A549 (cell line): Measurements from ENCODE around the gene WNT1. TPM values are rescaled to one million over a fixed set of nuclear protein-coding genes. Genes with fewer than 3 reads are reported as not detected.

Experiments
- ATAC-seq, 2 experiments: fragments of 200-7000 bp in 1 of 2; fragments of >200 bp in 1 of 2; cut with Nextera tagmentation in 1 of 2; cut with Tn5 transposase in 1 of 2; 3 replicates each; pipeline versions ENCODE4 v1.8.0 to v1.9.1; 2018 to 2020; ENCODE audit warnings: mild to moderate bottlenecking in 1 of 2, moderate library complexity in 1 of 2
- CTCF ChIA-PET: fragments of 300-600 bp; sonication (Branson Sonifier 250); formaldehyde crosslinking; extraction: SDS; loops from one replicate; lab custom pipeline; 2021; ENCODE audit warnings: antibody characterized with exemption, inconsistent platforms; lab: Yijun Ruan, JAX
- POLR2A ChIA-PET: fragments of 350-600 bp; formaldehyde crosslinking; extraction: SDS; loops from one replicate; lab custom pipeline; 2021; ENCODE audit warnings: antibody characterized with exemption, inconsistent platforms; lab: Yijun Ruan, JAX
- DNase-seq, 2 experiments: peaks; one replicate each; pipeline versions ENCODE4 v3.0.0 to v3.0.0-alpha.2; 2011 to 2016; ENCODE audit warnings: low read depth in 1 of 2, low spot score in 1 of 2
- FAIRE-seq: peaks from 2 replicates; lab custom pipeline; 2011; peaks lifted over from hg19 to GRCh38; lab: Jason Lieb, UNC
- H3K27ac ChIP-seq, 2 experiments: fragments of >200 bp; sonication (Bioruptor Twin); formaldehyde crosslinking; 3 replicates each; pipeline ENCODE4 v1.5.1; 2016 to 2017
- H3K4me1 ChIP-seq: fragments of >200 bp; sonication (Bioruptor Twin); formaldehyde crosslinking; 3 replicates; pipeline ENCODE4 v1.6.1; 2016
- H3K4me2 ChIP-seq: fragments of >200 bp; sonication (Bioruptor Twin); formaldehyde crosslinking; 3 replicates; pipeline ENCODE4 v1.6.1; 2016
- H3K4me3 ChIP-seq: fragments of >200 bp; sonication (Bioruptor Twin); formaldehyde crosslinking; 3 replicates; pipeline ENCODE4 v1.5.1; 2016
- H3K9me3 ChIP-seq: fragments of >200 bp; sonication (Bioruptor Twin); formaldehyde crosslinking; 3 replicates; pipeline ENCODE4 v1.6.1; 2016
- EP300 ChIP-seq, 2 experiments: fragments of >200 bp; sonication (Bioruptor Twin); formaldehyde crosslinking; IDR thresholded peaks; 2 replicates in 1 of 2; 3 replicates in 1 of 2; pipeline ENCODE4 v1.6.1; 2016 to 2017
- FOSB ChIP-seq: fragments of 250-450 bp; sonication (Bioruptor Pico); IDR thresholded peaks from 2 replicates; pipeline ENCODE4 v1.5.0; 2020; ENCODE audit warnings: mild to moderate bottlenecking, moderate library complexity
- FOXS1 ChIP-seq: fragments of 250-450 bp; sonication (Bioruptor Pico); IDR thresholded peaks from 2 replicates; pipeline ENCODE4 v1.5.0; 2020; ENCODE audit warnings: mild to moderate bottlenecking, moderate library complexity
- HOXA7 ChIP-seq: fragments of 250-450 bp; sonication (Bioruptor Pico); IDR thresholded peaks from 2 replicates; pipeline ENCODE4 v1.5.0; 2020; ENCODE audit warnings: mild to moderate bottlenecking, moderate library complexity
- HOXB13 ChIP-seq: fragments of 250-450 bp; sonication (Bioruptor Pico); IDR thresholded peaks from 2 replicates; pipeline ENCODE4 v1.5.0; 2020; ENCODE audit warnings: low read depth, mild to moderate bottlenecking, moderate library complexity
- JUN ChIP-seq, 2 experiments: fragments of >200 bp; sonication (Bioruptor Twin); formaldehyde crosslinking; IDR thresholded peaks; 2 replicates in 1 of 2; 3 replicates in 1 of 2; pipeline ENCODE4 v1.6.1; 2016 to 2017
- MAFK ChIP-seq: fragments of 450-650 bp; IDR thresholded peaks from 2 replicates; pipeline ENCODE4 v1.6.1; 2014; ENCODE audit not compliant: partially characterized antibody
- MAZ ChIP-seq: fragments of 150-350 bp; IDR thresholded peaks from 2 replicates; pipeline ENCODE4 v1.6.1; 2014; ENCODE audit warnings: antibody characterized with exemption, low read depth, low read length, borderline replicate concordance
- MYC ChIP-seq: IDR thresholded peaks from 2 replicates; pipeline ENCODE4 v1.6.1; 2012; ENCODE audit warnings: mild to moderate bottlenecking, inconsistent platforms, low read length, improper control_type of control experiment, borderline replicate concordance
- NPAS2 ChIP-seq: fragments of 250-450 bp; sonication (Bioruptor Pico); IDR thresholded peaks from 2 replicates; pipeline ENCODE4 v1.8.0; 2022; ENCODE audit warnings: mild to moderate bottlenecking, moderate library complexity, borderline replicate concordance
- POLR2A ChIP-seq: IDR thresholded peaks from 2 replicates; pipeline ENCODE4 v1.6.1; 2012; ENCODE audit warnings: mild to moderate bottlenecking, low read length
- RAD21 ChIP-seq, 2 experiments: fragments of >200 bp in 1 of 2; sonication (Bioruptor Twin) in 1 of 2; formaldehyde crosslinking in 1 of 2; IDR thresholded peaks in 1 of 2; conservative IDR thresholded peaks in 1 of 2; 2 replicates in 1 of 2; 3 replicates in 1 of 2; pipeline ENCODE4 v1.6.1; 2012 to 2018; ENCODE audit warnings: inconsistent platforms in 1 of 2
- RCOR1 ChIP-seq: fragments of 150-350 bp; IDR thresholded peaks from 2 replicates; pipeline ENCODE4 v1.6.1; 2014; ENCODE audit warnings: antibody characterized with exemption, low read length, low read depth
- TFCP2L1 ChIP-seq: fragments of 250-450 bp; sonication (Bioruptor Pico); IDR thresholded peaks from 2 replicates; pipeline ENCODE4 v1.5.0; 2021; ENCODE audit warnings: mild to moderate bottlenecking
- WGBS: methylation state at CpG from one replicate; pipeline ENCODE4 v1.1.6; 2017; ENCODE audit errors: missing lambda C conversion rate; 5-methylcytosine and 5-hydroxymethylcytosine counted together
- polyA plus RNA-seq, 4 experiments: library from polyadenylated mRNA; depleted of rRNA in 3 of 4; stranded (reverse); fragments of >200 nt; fragmentation: RNase III in 1 of 4; extraction: RNeasy Plus Mini Kit Qiagen cat#74134 plus additional on column Dnase treatment in 1 of 4; gene quantifications; 2 replicates in 3 of 4; 3 replicates in 1 of 4; pipeline ENCODE4 v1.2.3, GENCODE V29; 2011 to 2017
- TF ChIP-seq, protein P1 (sequence below): fragments of 250-450 bp; sonication (Bioruptor Pico); IDR thresholded peaks from 2 replicates; pipeline ENCODE4 v1.5.0; 2020; ENCODE audit warnings: low read depth, mild to moderate bottlenecking, moderate library complexity
- TF ChIP-seq, protein P2 (sequence below): fragments of 200-600 bp; sonication (generic); IDR thresholded peaks from 2 replicates; pipeline ENCODE4 v1.6.1; 2016; ENCODE audit warnings: antibody characterized with exemption, mild to moderate bottlenecking, moderate library complexity
- TF ChIP-seq, protein P3 (sequence below): fragments of 150-350 bp; IDR thresholded peaks from 2 replicates; pipeline ENCODE4 v1.6.1; 2014; ENCODE audit warnings: low read depth, mild to moderate bottlenecking, low read length

WNT1 gene
- polyA plus RNA-seq, 2 of the 4 experiments (the other 2 are of a cell fraction) = not detected

DNA sequence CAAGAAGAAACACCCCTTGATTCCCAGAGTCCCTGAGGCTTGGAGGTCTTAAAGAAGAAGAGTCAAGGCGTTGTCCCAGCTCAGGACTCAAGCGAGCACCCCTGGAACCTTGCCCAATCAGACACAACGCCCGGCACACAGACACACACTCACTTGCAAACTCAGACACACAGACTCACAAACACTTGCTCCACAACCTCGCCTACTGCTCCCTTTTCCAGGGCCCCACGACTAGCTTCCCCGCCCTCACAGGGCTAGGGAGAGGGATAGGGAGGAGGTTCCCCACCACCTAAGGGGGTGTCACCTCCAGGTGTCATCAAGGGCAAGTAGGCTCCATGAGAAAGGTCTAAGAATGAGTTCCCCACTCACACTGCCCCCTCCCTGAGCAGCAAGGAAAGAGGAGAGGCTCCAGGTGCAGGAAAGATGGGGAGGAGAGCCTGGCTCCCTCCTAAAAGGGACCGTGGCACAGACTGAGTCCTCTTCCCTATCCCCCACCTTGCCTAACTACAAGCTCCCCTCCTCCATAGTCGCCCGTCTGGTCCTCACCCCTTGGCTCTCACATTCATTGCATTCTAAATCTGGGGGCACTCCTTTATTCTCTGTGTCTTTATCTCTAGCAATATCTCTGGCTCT lies 7.3 kb upstream of the WNT1 start:
- ATAC-seq (peak in 1 of 2 experiments; percentile 22; a peak in 3 of 6 replicates), DNase-seq (no peak), FAIRE-seq (no peak)
- POLR2A ChIA-PET = no interaction called here
- WGBS = 56% methylated on average over 10 of the region's 10 CpGs
- Histone ChIP-seq H3K4me3 (peak overlapping the region; percentile 48), H3K4me2 (peak overlapping the region; percentile 88), H3K4me1 (peaks cover 23% of the 10 kb centered on the region), H3K9me3 (no peaks in the 10 kb centered on the region), H3K27ac (peak overlapping the region; percentile 43 to 82; a peak in 5 of 6 replicates)
- CTCF ChIA-PET = interaction anchor here (70.2 to 77.5 kb wide), 2 partner anchors 9 to 17 kb away, joined by 2584 read pairs; partner anchors contain the start of genes ARF3, DDN, FKBP11 and PRKAG1
- TF ChIP-seq MYC = no peak
- no peak for TF ChIP-seq FOXS1 (CRISPR knock-in tag)
- TF ChIP-seq RAD21 (conservative IDR thresholded peaks at IDR 0.05 in 1 of 2, IDR thresholded peaks at IDR 0.05 in 1 of 2) = no peak
- TF ChIP-seq, protein P1, sequence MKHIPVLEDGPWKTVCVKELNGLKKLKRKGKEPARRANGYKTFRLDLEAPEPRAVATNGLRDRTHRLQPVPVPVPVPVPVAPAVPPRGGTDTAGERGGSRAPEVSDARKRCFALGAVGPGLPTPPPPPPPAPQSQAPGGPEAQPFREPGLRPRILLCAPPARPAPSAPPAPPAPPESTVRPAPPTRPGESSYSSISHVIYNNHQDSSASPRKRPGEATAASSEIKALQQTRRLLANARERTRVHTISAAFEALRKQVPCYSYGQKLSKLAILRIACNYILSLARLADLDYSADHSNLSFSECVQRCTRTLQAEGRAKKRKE = no peak
- TF ChIP-seq MAZ = no peak

DNA sequence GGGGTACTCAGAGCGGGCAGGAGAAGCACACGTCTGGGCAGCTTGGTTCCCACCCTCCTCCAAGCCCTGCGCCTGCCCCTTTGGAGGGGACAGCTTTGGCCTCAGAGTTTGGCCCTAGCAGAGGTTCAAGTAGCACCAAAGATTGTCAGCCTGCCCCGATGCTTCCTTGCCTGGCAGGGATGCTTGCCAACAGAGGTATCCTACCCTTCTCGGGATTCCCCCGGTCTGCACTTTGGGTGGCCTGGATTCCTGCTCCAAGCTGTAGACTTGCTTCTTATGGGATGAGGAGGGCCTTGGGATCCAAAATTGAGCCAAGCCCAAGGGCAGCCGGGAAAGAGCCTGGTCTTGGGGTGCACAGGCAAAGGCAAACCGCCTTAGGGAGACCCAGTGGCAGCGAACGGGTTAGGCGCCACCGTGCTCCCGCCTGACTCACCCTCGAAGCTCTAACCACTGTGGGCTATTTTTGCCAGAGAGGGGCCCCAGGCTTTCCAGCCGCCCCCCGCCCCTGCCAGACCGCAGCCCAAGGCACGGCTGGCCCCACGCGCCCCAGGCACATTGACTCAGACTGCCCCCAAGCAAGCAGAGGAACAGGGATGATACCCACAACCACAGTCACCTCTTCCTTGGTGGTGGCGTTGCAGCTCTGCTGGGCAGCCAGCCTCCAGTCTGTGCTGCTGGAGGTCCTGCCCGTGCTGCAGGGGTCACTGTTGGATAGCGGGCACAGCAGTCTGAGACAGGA lies 5.7 kb upstream of the WNT1 start:
- TF ChIP-seq RAD21 (conservative IDR thresholded peaks at IDR 0.05 in 1 of 2, IDR thresholded peaks at IDR 0.05 in 1 of 2) = peak in 1 of 2 experiments; percentile 4; a peak in 1 of 5 replicates
- TF ChIP-seq, protein P2, sequence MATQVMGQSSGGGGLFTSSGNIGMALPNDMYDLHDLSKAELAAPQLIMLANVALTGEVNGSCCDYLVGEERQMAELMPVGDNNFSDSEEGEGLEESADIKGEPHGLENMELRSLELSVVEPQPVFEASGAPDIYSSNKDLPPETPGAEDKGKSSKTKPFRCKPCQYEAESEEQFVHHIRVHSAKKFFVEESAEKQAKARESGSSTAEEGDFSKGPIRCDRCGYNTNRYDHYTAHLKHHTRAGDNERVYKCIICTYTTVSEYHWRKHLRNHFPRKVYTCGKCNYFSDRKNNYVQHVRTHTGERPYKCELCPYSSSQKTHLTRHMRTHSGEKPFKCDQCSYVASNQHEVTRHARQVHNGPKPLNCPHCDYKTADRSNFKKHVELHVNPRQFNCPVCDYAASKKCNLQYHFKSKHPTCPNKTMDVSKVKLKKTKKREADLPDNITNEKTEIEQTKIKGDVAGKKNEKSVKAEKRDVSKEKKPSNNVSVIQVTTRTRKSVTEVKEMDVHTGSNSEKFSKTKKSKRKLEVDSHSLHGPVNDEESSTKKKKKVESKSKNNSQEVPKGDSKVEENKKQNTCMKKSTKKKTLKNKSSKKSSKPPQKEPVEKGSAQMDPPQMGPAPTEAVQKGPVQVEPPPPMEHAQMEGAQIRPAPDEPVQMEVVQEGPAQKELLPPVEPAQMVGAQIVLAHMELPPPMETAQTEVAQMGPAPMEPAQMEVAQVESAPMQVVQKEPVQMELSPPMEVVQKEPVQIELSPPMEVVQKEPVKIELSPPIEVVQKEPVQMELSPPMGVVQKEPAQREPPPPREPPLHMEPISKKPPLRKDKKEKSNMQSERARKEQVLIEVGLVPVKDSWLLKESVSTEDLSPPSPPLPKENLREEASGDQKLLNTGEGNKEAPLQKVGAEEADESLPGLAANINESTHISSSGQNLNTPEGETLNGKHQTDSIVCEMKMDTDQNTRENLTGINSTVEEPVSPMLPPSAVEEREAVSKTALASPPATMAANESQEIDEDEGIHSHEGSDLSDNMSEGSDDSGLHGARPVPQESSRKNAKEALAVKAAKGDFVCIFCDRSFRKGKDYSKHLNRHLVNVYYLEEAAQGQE = no peak
- no peak overlapping the region for H3K27ac ChIP-seq
- WGBS = 81% methylated on average over 21 of the region's 23 CpGs
- H3K4me3 ChIP-seq = peak overlapping the region; percentile 48; the same call in 1 of the 3 replicates
- ChIA-PET POLR2A (interaction anchor here (1.2 kb wide), 1 partner anchor 15 kb away, joined by 3 read pairs; no protein-coding TSS in a partner anchor), CTCF (interaction anchor here (70.2 to 77.5 kb wide), 2 partner anchors 7 to 18 kb away, joined by 2584 read pairs; partner anchors contain the start of genes ARF3, DDN, FKBP11 and PRKAG1)
- H3K4me2 ChIP-seq = peak overlapping the region; percentile 88; the same call in 2 of the 3 replicates
- H3K9me3 ChIP-seq = no peaks in the 10 kb centered on the region
- ATAC-seq (peak in 1 of 2 experiments; percentile 20; a peak in 3 of 6 replicates), FAIRE-seq (no peak), DNase-seq (no peak)
- peaks cover 23% of the 10 kb centered on the region for H3K4me1 ChIP-seq

DNA sequence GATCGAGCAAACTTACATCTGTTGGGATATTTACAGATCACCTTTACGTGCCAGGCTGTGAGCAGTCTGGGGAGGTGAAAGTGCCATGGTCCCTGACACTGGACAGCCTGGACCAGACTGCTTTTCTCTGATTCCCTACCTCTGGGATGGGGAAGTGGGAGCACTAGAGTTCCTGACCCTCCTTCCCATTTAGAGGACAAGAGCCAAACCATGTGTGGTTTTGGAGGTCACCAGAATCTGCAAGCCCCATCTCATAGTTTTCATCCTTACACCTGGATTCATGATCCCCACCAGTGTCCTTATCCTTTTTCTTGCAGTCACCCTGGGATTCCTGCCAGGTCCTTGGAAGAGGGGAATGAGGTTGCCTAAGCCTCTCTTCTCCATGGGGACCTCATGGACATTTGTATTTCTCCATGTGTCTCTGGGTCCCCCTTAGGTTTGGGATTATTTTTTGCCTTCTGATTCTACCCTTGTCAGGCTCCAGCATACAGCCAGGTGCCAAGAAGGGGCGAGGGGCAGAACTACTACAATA lies 5.1 kb upstream of the WNT1 start:
- Histone ChIP-seq H3K4me3 (no peak overlapping the region), H3K4me1 (peaks cover 24% of the 10 kb centered on the region), H3K4me2 (no peak overlapping the region), H3K27ac (no peak overlapping the region), H3K9me3 (no peaks in the 10 kb centered on the region)
- POLR2A ChIA-PET = interaction anchor here (1.2 kb wide), 1 partner anchor 15 kb away, joined by 3 read pairs; no protein-coding TSS in a partner anchor
- no peak for DNase-seq
- no peak for FAIRE-seq
- 66% methylated on average over 3 of the region's 3 CpGs for WGBS
- CTCF ChIA-PET = interaction anchor here (70.2 to 77.5 kb wide), 2 partner anchors 7 to 19 kb away, joined by 2584 read pairs; partner anchors contain the start of genes ARF3, DDN, FKBP11 and PRKAG1
- ATAC-seq = no peak
- TF ChIP-seq FOSB (CRISPR knock-in tag) (no peak), HOXA7 (CRISPR knock-in tag) (no peak), JUN (IDR thresholded peaks at IDR 0.05) (no peak), MAFK (no peak), TFCP2L1 (CRISPR knock-in tag) (no peak), HOXB13 (CRISPR knock-in tag) (no peak), EP300 (IDR thresholded peaks at IDR 0.05) (no peak), RCOR1 (no peak), RAD21 (conservative IDR thresholded peaks at IDR 0.05 in 1 of 2, IDR thresholded peaks at IDR 0.05 in 1 of 2) (no peak), MYC (no peak), NPAS2 (CRISPR knock-in tag) (no peak), POLR2A (no peak)
- TF ChIP-seq, protein P3, sequence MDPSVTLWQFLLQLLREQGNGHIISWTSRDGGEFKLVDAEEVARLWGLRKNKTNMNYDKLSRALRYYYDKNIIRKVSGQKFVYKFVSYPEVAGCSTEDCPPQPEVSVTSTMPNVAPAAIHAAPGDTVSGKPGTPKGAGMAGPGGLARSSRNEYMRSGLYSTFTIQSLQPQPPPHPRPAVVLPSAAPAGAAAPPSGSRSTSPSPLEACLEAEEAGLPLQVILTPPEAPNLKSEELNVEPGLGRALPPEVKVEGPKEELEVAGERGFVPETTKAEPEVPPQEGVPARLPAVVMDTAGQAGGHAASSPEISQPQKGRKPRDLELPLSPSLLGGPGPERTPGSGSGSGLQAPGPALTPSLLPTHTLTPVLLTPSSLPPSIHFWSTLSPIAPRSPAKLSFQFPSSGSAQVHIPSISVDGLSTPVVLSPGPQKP = no peak
- TF ChIP-seq, protein P2 = no peak
- TF ChIP-seq, protein P1 = no peak
